GM21515 (cell line): ENCODE results near the gene ZNF462.

Experiments
- ATAC-seq: cut with Tn5 transposase; IDR thresholded peaks from one replicate; pipeline ENCODE4 v1.9.1; 2021; ENCODE audit not compliant: unreplicated experiment

The ZNF462 gene

DNA sequence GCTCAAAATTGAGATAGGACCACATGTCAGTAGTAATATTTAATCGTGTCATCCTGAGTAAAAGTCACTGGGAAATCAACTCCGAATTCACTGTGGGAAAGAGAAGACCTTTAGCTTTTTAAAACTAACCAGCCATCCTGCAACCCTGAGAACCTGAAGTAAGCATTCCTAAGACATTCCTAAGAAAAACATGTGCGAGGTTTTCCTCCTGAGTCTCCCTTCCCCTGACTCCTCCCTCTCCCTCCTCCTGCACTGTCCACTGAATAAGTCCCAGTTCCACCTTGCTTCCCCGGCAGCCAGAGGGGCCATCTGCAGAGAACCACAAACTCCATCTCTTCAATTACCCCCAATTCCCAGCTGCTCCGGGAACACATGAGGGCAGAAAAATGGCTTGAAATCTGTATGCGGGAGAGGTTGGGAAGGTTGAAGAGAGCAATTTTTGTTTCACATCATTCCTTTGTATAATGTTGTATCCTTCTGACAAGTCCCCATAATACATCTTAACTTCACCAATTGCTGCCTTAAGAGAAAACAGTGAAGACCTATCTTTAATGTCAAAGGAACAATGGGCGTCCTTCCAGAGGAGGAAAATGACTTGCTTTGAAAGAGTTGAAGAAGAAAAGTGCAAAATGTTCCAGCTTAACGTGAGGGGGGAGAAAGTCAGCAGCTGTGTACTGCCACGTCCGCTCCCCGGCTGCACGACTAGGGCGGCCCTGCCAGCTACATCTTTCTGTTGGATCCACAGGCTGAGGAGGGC, 186.3 kb downstream of the ZNF462 start:
- no peak for ATAC-seq

DNA sequence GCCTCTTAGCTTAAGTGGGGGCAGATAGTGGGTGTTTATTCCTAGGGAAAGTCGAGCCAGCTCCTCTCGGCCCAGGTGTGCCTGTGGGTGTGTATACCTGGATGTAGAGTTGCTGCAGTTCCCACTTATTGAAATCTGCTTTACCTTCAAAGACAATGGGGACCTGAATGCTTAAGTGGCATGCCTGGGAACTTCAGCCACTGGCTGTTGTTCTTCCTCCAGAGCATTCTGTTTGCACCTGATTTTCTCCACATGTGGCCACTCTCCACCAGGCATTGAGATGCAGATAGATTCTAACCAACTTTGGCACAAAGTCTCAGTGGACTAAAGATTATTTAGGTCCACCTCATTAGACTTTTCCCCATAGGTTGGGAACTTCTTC, 186.8 kb downstream of the ZNF462 start:
- no peak for ATAC-seq

DNA sequence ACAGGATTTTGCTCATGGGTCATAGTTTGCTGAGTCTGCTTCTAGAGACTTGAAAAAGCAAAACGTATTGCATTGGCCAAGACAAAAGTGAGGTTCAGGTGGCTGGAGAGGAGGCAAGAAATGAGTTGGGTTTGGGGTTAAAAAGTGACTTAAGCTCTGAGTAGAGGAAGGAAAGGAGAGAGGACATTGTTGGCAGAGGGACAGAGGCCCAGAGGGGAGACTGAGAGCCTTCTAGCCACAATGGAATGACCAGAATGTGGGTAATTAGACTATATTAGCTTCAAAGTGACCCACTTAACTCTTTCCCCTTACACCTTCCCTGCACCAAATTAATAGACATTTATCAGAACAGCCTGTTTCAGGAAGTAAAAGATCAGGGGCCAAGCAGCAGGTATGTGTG, 188.4 kb downstream of the ZNF462 start:
- ATAC-seq, result no peak

DNA sequence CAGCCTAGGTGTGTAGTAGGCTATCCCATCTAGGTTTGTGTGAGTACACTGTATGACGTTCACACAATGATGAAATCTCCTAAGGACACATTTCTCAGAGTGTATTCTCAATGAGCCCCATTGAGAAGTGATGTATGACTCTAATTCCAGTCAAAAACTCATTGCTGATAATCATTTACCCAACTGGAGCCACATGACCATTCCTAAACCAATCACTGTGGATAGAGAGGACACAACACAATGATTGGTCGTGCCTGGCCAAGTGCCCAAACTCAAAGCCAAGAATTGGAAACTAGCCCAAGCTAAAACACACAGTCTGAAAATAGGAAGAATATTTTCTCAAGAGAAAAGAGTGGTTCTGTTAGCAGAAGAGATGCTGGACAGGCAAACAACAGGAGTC, 191.2 kb downstream of the ZNF462 start:
- no peak for ATAC-seq

DNA sequence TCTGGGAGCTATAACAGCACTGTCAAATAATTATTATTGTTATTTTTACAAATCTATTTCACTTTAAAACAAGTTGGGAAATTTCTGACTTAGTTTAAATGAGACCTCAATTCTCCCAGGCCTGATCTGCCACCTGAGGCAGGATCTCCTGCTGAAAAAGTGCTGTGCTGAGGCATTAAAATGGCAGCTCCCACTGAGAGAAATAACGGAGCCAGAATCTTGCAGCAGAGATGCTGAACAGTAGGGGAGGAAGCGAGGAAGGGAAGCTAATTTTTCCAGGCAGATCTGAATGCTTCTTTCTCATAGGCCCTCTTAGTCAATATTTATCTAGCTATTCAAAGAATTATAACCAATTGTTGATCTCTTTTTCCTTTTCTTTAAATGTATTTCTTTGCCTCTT, 196.3 kb downstream of the ZNF462 start:
- ATAC-seq, result no peak

DNA sequence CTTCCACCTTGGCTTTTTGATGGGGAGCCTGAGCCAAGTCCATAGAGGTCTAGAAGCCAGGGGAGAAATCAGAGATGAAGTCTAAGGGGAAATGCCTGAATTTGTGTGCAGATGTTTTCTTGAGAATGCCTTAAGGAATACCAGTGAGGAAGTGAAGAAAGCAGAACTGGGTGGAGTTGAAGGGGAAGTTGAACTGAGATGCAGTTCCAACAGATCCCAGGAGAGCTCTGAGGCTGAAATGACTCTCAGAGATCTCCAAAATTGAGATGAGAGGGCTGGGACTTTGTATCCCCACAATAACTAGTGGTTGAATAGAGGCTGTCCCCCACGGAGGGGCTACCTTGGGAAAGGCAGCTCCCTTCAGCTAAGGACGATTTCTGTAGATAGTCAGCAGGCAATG, 197.1 kb downstream of the ZNF462 start:
- ATAC-seq, result no peak
